ENCODE results near the gene REPS1.

REPS1 gene

DNA sequence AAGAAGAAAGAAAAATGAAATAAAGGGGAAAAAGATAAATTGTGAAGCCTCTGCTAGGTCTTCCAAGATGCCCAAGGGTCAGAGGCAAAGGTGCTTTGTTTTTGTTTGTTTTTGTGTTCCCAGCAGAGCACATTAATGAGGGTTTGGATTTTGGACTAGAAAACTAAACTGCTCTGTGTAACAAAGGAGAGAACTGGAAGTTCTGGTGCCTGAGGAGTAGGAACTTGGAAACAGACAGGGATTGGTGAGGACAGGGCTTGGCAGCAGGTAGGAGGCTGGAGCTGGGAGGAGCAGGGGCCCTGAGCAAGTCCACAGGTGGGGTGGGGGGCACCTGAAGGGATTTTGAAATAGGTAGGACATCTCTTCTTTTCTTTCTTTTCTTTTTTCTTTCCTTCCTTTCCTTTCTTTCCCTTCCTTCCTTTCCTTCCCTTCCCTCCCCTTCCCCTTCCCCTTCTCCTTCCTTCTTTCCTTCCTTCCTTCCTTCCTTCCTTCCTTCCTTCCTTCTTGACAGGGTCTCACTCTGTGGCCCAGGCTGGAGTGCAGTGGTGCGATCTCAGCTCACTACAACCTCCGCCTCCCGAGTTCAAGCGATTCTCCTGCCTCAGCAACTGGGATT lies 25.2 kb upstream of the REPS1 start:
- no peak for DNase-seq (ENCODE audit: low read depth)
- TF ChIP-seq, protein P1, sequence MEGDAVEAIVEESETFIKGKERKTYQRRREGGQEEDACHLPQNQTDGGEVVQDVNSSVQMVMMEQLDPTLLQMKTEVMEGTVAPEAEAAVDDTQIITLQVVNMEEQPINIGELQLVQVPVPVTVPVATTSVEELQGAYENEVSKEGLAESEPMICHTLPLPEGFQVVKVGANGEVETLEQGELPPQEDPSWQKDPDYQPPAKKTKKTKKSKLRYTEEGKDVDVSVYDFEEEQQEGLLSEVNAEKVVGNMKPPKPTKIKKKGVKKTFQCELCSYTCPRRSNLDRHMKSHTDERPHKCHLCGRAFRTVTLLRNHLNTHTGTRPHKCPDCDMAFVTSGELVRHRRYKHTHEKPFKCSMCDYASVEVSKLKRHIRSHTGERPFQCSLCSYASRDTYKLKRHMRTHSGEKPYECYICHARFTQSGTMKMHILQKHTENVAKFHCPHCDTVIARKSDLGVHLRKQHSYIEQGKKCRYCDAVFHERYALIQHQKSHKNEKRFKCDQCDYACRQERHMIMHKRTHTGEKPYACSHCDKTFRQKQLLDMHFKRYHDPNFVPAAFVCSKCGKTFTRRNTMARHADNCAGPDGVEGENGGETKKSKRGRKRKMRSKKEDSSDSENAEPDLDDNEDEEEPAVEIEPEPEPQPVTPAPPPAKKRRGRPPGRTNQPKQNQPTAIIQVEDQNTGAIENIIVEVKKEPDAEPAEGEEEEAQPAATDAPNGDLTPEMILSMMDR (IDR thresholded peaks at IDR 0.05; ENCODE audit: insufficient read depth, low read depth, low read length, missing control alignments), result no peak
- H3K4me3 ChIP-seq (ENCODE audit: low read depth, low read length), result no peak overlapping the region

GRCh38 chr6:139011980-139012379 lies 23.9 kb upstream of the REPS1 start:
- TF ChIP-seq, protein P1 (IDR thresholded peaks at IDR 0.05; ENCODE audit: insufficient read depth, low read depth, low read length, missing control alignments), result no peak

GRCh38 chr6:139010674-139011073 lies 22.6 kb upstream of the REPS1 start:
- no peak overlapping the region for H3K4me3 ChIP-seq (ENCODE audit: low read depth, low read length)
- DNase-seq (ENCODE audit: low read depth), result no peak
- TF ChIP-seq, protein P1 (IDR thresholded peaks at IDR 0.05; ENCODE audit: insufficient read depth, low read depth, low read length, missing control alignments), result no peak

More at GRCh38 chr6:139011980-139012379, 23.9 kb upstream of the REPS1 start:
- no peak for DNase-seq (ENCODE audit: low read depth)
- no peak overlapping the region for H3K4me3 ChIP-seq (ENCODE audit: low read depth, low read length)

- no peak for DNase-seq (ENCODE audit: low read depth)
- TF ChIP-seq, protein P1 (IDR thresholded peaks at IDR 0.05; ENCODE audit: insufficient read depth, low read depth, low read length, missing control alignments), result no peak
- H3K4me3 ChIP-seq (ENCODE audit: low read depth, low read length), result no peak overlapping the region
These were observed 20.1 kb upstream of the REPS1 start for GRCh38 chr6:139008117-139008516.

DNA sequence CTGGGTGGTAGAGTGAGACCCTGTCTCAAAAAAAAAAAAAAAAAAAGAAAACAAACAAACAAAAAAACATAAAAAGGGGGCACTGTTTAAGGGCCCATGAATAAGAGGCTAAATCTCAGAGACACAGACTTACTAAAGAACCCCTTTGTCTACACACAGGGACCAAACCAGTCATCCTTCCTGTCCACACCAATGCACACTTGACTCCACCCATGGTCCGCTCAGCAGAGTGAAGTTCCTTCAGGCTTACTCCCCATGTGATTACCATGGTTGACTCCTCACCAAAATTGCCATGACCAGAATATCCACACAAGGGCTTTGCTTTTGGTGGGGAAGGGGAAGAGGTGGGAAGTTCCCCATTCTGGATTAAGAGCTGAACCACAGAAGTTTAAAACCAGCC lies 19.4 kb upstream of the REPS1 start:
- no peak overlapping the region for H3K4me3 ChIP-seq (ENCODE audit: low read depth, low read length)
- TF ChIP-seq, protein P1 (IDR thresholded peaks at IDR 0.05; ENCODE audit: insufficient read depth, low read depth, low read length, missing control alignments), result no peak
- no peak for DNase-seq (ENCODE audit: low read depth)

DNA sequence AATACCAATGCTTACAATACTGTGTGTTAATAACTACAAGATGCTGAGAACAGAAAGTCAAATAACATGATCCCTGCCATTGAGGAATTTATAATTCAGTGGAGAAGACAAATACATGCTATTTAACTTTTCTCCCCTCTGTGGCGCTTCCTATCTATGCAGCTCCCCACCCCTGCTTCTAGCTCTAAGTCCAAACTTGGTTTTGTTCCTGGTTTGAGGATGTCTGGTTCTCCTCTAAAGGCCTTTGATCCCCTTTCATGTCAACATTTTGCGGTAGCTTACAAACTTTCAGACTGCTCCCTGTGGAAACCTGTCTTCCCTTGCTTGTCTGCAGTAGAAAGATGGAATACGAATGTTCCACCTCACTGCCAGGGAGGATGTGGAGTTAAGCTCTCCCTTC lies 18.4 kb upstream of the REPS1 start:
- H3K4me3 ChIP-seq (ENCODE audit: low read depth, low read length), result no peak overlapping the region
- DNase-seq (ENCODE audit: low read depth), result no peak
- TF ChIP-seq, protein P1 (IDR thresholded peaks at IDR 0.05; ENCODE audit: insufficient read depth, low read depth, low read length, missing control alignments), result no peak

GRCh38 chr6:139003751-139004150 lies 15.7 kb upstream of the REPS1 start:
- TF ChIP-seq, protein P1 (IDR thresholded peaks at IDR 0.05; ENCODE audit: insufficient read depth, low read depth, low read length, missing control alignments), result no peak
- DNase-seq (ENCODE audit: low read depth), result no peak
- no peak overlapping the region for H3K4me3 ChIP-seq (ENCODE audit: low read depth, low read length)
